ENCODE results near the gene UNC93A. TPM values are rescaled to one million over a fixed set of nuclear protein-coding genes. Genes with fewer than 3 reads are reported as not detected.

UNC93A gene
- total RNA-seq, 1 experiment from 2014 or later = not detected

GRCh38 chr6:167300902-167301777 lies 10.0 kb downstream of the UNC93A start (continued):
- TF ChIP-seq CTCF (IDR thresholded peaks at IDR 0.05 in 2 of 3, conservative IDR thresholded peaks at IDR 0.05 in 1 of 3; ENCODE audit: borderline replicate concordance in 1 of 3, insufficient read depth in 1 of 3, low read depth in 2 of 3, low read length in 2 of 3) (no peak), RAD21 (IDR thresholded peaks at IDR 0.05; ENCODE audit: low read depth) (no peak), JUND (IDR thresholded peaks at IDR 0.05) (no peak), TCF7L2 (IDR thresholded peaks at IDR 0.05; ENCODE audit: borderline replicate concordance, extremely low read depth, insufficient read depth, insufficient read length) (no peak)

GRCh38 chr6:167302074-167302473 lies 11.0 kb downstream of the UNC93A start:
- Histone ChIP-seq H3K4me3 (replicated peaks in 1 of 2; ENCODE audit: low read depth in 1 of 2, low read length in 2 of 2) (no peak overlapping the region), H3K9me3 (ENCODE audit: control insufficient read depth in 1 of 2, insufficient read depth in 1 of 2, low read depth in 1 of 2, low read length in 2 of 2) (no peaks in the 10 kb centered on the region), H3K27me3 (ENCODE audit: insufficient read depth, low read length) (peaks cover 14% of the 10 kb centered on the region), H4K20me1 (ENCODE audit: insufficient read depth) (no peaks in the 10 kb centered on the region), H3K4me1 (ENCODE audit: control insufficient read depth in 1 of 2, insufficient read depth in 2 of 2, low read length in 2 of 2) (peaks cover 7 to 12% of the 10 kb centered on the region in 2 experiments), H3K4me2 (ENCODE audit: low read length) (no peak overlapping the region), H3K36me3 (ENCODE audit: control insufficient read depth in 1 of 2, insufficient read depth in 2 of 2, low read length in 2 of 2) (no peaks in the 10 kb centered on the region), H3K9me2 (ENCODE audit: insufficient read depth) (no peaks in the 10 kb centered on the region), H3K9ac (ENCODE audit: low read length) (no peak overlapping the region), H3K27ac (ENCODE audit: low read depth, low read length) (no peak overlapping the region), H2AFZ (ENCODE audit: low read depth, low read length, poor library complexity, severe bottlenecking) (no peak overlapping the region), H3K79me2 (ENCODE audit: insufficient read depth, low read length) (no peaks in the 10 kb centered on the region)
- TF ChIP-seq SRF (IDR thresholded peaks at IDR 0.05; ENCODE audit: low read depth) = no peak
- TF ChIP-seq SIN3A (IDR thresholded peaks at IDR 0.05; ENCODE audit: low read depth) = no peak
- TF ChIP-seq EGR1 (IDR thresholded peaks at IDR 0.05; ENCODE audit: low read depth) = no peak
- TF ChIP-seq ATF3 (IDR thresholded peaks at IDR 0.05) = no peak
- no peak for TF ChIP-seq ELF1 (IDR thresholded peaks at IDR 0.05; ENCODE audit: borderline replicate concordance, low read depth)
- TF ChIP-seq CEBPB (IDR thresholded peaks at IDR 0.05; ENCODE audit: low read depth) = no peak
- ChIA-PET CTCF (no interaction called here), POLR2A (no interaction called here), RAD21 (ENCODE audit: low non-redundant PET in 1 of 2, low total read pairs in 2 of 2, uncharacterized antibody in 2 of 2, unreplicated experiment in 2 of 2) (no interaction called here)
- DNase-seq (ENCODE audit: low read depth, low spot score) (no peak), ATAC-seq (no peak)
- intact Hi-C loops (cut with micrococcal nuclease) = no loop called here
- no TSS peak for BruUV-seq (replicated peaks)

All from HCT116 (cell line).